ENCODE results near the gene DOCK3. TPM values are rescaled to one million over a fixed set of nuclear protein-coding genes. Genes with fewer than 3 reads are reported as not detected.

DOCK3 gene
- polyA plus RNA-seq, 1 donor from 2014 or later: 15.6 TPM

DNA sequence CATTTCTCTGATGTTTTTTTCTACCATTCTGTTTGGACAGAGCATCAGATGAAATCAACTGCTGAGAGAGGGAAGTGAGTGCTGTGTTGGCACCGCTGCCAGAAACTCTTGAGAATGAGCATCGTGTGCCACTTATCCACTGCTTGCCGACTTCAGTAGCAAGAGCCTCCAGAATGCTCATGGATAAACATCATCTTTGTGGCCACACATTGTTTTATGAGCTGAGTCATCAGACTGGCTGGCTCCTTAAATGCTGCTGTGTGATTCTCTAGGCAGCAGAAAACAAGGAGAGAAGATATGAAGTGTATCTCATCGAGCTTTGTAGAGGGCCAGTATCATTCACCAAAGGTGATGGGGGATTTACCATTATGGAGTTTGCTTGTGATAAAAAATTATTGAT lies 3.4 kb upstream of the DOCK3 start:
- Histone ChIP-seq H3F3A (ENCODE audit: insufficient read depth, low read length, poor library complexity, severe bottlenecking) (no peaks in the 10 kb centered on the region), H3K9ac (ENCODE audit: low read length) (no peak overlapping the region), H3K9me3 (ENCODE audit: low read length) (no peaks in the 10 kb centered on the region), H2AFZ (ENCODE audit: low read depth, low read length) (no peak overlapping the region), H3K36me3 (ENCODE audit: insufficient read depth, low read length) (no peaks in the 10 kb centered on the region), H4K20me1 (ENCODE audit: insufficient read depth) (no peaks in the 10 kb centered on the region), H3K27ac (ENCODE audit: low read length) (no peak overlapping the region), H3K27me3 (ENCODE audit: insufficient read depth, low read depth, low read length) (peaks cover 6% of the 10 kb centered on the region), H3K4me3 (ENCODE audit: low read length) (no peak overlapping the region), H3K79me2 (replicated peaks; ENCODE audit: insufficient read depth, low read length) (peaks cover 6% of the 10 kb centered on the region), H3K9me2 (ENCODE audit: insufficient read depth, low read length) (no peaks in the 10 kb centered on the region), H3K4me2 (ENCODE audit: low read length) (no peak overlapping the region)
- TF ChIP-seq, protein P1, sequence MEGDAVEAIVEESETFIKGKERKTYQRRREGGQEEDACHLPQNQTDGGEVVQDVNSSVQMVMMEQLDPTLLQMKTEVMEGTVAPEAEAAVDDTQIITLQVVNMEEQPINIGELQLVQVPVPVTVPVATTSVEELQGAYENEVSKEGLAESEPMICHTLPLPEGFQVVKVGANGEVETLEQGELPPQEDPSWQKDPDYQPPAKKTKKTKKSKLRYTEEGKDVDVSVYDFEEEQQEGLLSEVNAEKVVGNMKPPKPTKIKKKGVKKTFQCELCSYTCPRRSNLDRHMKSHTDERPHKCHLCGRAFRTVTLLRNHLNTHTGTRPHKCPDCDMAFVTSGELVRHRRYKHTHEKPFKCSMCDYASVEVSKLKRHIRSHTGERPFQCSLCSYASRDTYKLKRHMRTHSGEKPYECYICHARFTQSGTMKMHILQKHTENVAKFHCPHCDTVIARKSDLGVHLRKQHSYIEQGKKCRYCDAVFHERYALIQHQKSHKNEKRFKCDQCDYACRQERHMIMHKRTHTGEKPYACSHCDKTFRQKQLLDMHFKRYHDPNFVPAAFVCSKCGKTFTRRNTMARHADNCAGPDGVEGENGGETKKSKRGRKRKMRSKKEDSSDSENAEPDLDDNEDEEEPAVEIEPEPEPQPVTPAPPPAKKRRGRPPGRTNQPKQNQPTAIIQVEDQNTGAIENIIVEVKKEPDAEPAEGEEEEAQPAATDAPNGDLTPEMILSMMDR (IDR thresholded peaks at IDR 0.05; ENCODE audit: poor library complexity, severe bottlenecking): no peak
- TF ChIP-seq EP300 (conservative IDR thresholded peaks at IDR 0.05; ENCODE audit: poor library complexity, severe bottlenecking) (no peak), TAF1 (IDR thresholded peaks at IDR 0.05; ENCODE audit: low read depth) (no peak), EZH2 (IDR thresholded peaks at IDR 0.05; ENCODE audit: borderline replicate concordance, insufficient read depth, low read length, poor library complexity, severe bottlenecking) (no peak), POLR2AphosphoS5 (IDR thresholded peaks at IDR 0.05) (no peak), RAD21 (conservative IDR thresholded peaks at IDR 0.05) (no peak), MXI1 (conservative IDR thresholded peaks at IDR 0.05; ENCODE audit: poor library complexity, severe bottlenecking) (no peak), SMC3 (conservative IDR thresholded peaks at IDR 0.05; ENCODE audit: poor library complexity) (no peak)
- TF ChIP-seq, protein P2, sequence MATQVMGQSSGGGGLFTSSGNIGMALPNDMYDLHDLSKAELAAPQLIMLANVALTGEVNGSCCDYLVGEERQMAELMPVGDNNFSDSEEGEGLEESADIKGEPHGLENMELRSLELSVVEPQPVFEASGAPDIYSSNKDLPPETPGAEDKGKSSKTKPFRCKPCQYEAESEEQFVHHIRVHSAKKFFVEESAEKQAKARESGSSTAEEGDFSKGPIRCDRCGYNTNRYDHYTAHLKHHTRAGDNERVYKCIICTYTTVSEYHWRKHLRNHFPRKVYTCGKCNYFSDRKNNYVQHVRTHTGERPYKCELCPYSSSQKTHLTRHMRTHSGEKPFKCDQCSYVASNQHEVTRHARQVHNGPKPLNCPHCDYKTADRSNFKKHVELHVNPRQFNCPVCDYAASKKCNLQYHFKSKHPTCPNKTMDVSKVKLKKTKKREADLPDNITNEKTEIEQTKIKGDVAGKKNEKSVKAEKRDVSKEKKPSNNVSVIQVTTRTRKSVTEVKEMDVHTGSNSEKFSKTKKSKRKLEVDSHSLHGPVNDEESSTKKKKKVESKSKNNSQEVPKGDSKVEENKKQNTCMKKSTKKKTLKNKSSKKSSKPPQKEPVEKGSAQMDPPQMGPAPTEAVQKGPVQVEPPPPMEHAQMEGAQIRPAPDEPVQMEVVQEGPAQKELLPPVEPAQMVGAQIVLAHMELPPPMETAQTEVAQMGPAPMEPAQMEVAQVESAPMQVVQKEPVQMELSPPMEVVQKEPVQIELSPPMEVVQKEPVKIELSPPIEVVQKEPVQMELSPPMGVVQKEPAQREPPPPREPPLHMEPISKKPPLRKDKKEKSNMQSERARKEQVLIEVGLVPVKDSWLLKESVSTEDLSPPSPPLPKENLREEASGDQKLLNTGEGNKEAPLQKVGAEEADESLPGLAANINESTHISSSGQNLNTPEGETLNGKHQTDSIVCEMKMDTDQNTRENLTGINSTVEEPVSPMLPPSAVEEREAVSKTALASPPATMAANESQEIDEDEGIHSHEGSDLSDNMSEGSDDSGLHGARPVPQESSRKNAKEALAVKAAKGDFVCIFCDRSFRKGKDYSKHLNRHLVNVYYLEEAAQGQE (IDR thresholded peaks at IDR 0.05; ENCODE audit: borderline replicate concordance): no peak

DNA sequence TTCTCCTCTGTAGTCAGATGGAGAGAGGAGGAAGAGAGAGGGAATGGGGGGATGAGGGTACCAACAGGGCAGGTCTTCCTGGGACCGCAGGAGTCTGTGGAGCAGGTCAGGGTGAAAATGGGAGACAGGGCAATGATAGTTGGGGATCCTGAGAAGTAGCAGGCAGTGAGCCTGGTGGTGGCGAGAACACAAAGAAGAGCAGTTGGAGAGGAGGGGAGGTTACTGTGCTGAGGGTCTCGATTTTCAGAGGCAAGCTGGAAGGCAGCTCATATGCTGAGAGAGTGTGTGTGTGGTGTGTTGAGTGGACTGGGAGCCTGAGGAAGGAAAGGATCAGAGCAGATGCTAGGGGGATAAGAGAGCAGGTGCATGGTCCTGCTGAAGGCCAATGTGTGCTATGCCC lies 2.1 kb upstream of the DOCK3 start:
- peaks cover 17% of the 10 kb centered on the region for H3K79me2 ChIP-seq (replicated peaks; ENCODE audit: insufficient read depth, low read length)
- H3K4me3 ChIP-seq (ENCODE audit: low read length): no peak overlapping the region
- no peaks in the 10 kb centered on the region for H3K9me3 ChIP-seq (ENCODE audit: low read length)
- H3K36me3 ChIP-seq (ENCODE audit: insufficient read depth, low read length): no peaks in the 10 kb centered on the region
- no peaks in the 10 kb centered on the region for H3F3A ChIP-seq (ENCODE audit: insufficient read depth, low read length, poor library complexity, severe bottlenecking)
- TF ChIP-seq, protein P1 (IDR thresholded peaks at IDR 0.05; ENCODE audit: poor library complexity, severe bottlenecking): no peak
- TF ChIP-seq, protein P2 (IDR thresholded peaks at IDR 0.05; ENCODE audit: borderline replicate concordance): no peak
- TF ChIP-seq TAF1 (IDR thresholded peaks at IDR 0.05; ENCODE audit: low read depth): no peak
- no peak for TF ChIP-seq SMC3 (conservative IDR thresholded peaks at IDR 0.05; ENCODE audit: poor library complexity)
- TF ChIP-seq MXI1 (conservative IDR thresholded peaks at IDR 0.05; ENCODE audit: poor library complexity, severe bottlenecking): no peak
- no peak for TF ChIP-seq POLR2AphosphoS5 (IDR thresholded peaks at IDR 0.05)
- TF ChIP-seq EP300 (conservative IDR thresholded peaks at IDR 0.05; ENCODE audit: poor library complexity, severe bottlenecking): no peak
- no peak for TF ChIP-seq RAD21 (conservative IDR thresholded peaks at IDR 0.05)
- H3K4me2 ChIP-seq (ENCODE audit: low read length): no peak overlapping the region
- H2AFZ ChIP-seq (ENCODE audit: low read depth, low read length): no peak overlapping the region
- H3K27me3 ChIP-seq (ENCODE audit: insufficient read depth, low read depth, low read length): peaks cover 6% of the 10 kb centered on the region
- H4K20me1 ChIP-seq (ENCODE audit: insufficient read depth): no peaks in the 10 kb centered on the region
- no peaks in the 10 kb centered on the region for H3K9me2 ChIP-seq (ENCODE audit: insufficient read depth, low read length)
- H3K27ac ChIP-seq (ENCODE audit: low read length): no peak overlapping the region
- H3K9ac ChIP-seq (ENCODE audit: low read length): no peak overlapping the region

Data from neural cell (in vitro differentiated cells).